ENCODE results near the gene FBXO47. TPM values are rescaled to one million over a fixed set of nuclear protein-coding genes. Genes with fewer than 3 reads are reported as not detected.

FBXO47 gene
- total and polyA plus RNA-seq, 2 of the 13 experiments (the other 11 are each of a cell fraction or from before 2014, with no cell fraction given), result not detected

GRCh38 chr17:38914741-38915638 is 52.2 kb downstream of the FBXO47 start (continued):
- TF ChIP-seq HMGXB4 (CRISPR knock-in tag; IDR thresholded peaks at IDR 0.05; ENCODE audit: borderline replicate concordance in 1 of 2, low read depth in 1 of 2) (peak; percentile 68 to 81; a peak in 3 of 4 replicates), SAP130 (CRISPR knock-in tag; IDR thresholded peaks at IDR 0.05; ENCODE audit: low read depth) (peak; percentile 79), HDAC1 (CRISPR knock-in tag; IDR thresholded peaks at IDR 0.05) (peak; percentile 75), ZNF609 (CRISPR knock-in tag; IDR thresholded peaks at IDR 0.05; ENCODE audit: borderline replicate concordance) (peak; percentile 48; the same call in 1 of the 2 replicates), ZBTB42 (CRISPR knock-in tag; IDR thresholded peaks at IDR 0.05) (no peak), MXD1 (CRISPR knock-in tag; IDR thresholded peaks at IDR 0.05) (no peak), ZNF546 (CRISPR knock-in tag; conservative IDR thresholded peaks at IDR 0.05) (no peak), SNAPC5 (CRISPR knock-in tag; IDR thresholded peaks at IDR 0.05; ENCODE audit: borderline replicate concordance) (no peak), BCL6 (CRISPR knock-in tag; IDR thresholded peaks at IDR 0.05) (no peak), USF2 (IDR thresholded peaks at IDR 0.05; ENCODE audit: low read depth, low read length) (no peak), USF2 (CRISPR knock-in tag; IDR thresholded peaks at IDR 0.05; ENCODE audit: borderline replicate concordance) (no peak; the same call in 1 of the 2 replicates), RBM22 (optimal IDR thresholded peaks at IDR 0.05; ENCODE audit: low read length) (no peak), CHCHD3 (CRISPR knock-in tag; IDR thresholded peaks at IDR 0.05) (no peak), BRF2 (CRISPR knock-in tag; IDR thresholded peaks at IDR 0.05) (no peak), MNT (IDR thresholded peaks at IDR 0.05) (no peak)

Measured in HepG2 (cell line).